NCI-H345 (cell line): ENCODE data around the gene FAM221A.
"Not testable (repeated sequence)": the region's sequence is repeated elsewhere in the genome, so short reads cannot be mapped to it uniquely, and the experiment has no call there.

Experiments
- DNase-seq: peaks from one replicate; lab custom pipeline; 2025; lab: John Stamatoyannopoulos, UW

The FAM221A gene

DNA sequence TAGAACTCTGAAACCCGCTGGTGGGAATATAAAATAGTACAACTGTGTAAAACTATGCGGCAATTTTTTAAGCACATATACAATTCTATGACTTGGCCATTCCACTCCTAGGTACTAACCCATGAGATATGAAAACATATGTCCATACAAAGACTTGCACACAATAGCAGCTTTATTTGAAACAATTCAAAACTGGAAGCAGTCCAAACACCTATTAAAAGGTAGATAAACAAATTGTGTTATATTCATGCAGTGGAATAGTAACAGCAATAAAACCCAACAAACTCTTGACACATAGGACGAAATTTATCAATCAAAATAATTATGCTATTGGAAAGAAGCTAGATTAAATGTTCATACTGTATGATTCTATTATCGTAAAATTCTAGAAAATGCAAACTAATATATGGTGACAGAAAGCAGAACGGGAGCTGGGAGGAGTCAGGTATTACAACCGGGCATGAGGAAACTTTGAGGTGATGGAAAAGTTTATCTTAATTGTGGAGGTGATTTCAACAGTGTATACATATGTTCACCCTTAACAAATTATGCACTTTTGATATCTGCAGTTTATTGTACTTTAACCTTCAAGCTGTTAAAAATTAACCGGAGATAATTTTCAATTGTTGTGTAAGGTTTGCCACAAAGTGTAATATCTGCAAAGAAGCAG lies 29.2 kb downstream of the FAM221A start:
- no peak for DNase-seq

DNA sequence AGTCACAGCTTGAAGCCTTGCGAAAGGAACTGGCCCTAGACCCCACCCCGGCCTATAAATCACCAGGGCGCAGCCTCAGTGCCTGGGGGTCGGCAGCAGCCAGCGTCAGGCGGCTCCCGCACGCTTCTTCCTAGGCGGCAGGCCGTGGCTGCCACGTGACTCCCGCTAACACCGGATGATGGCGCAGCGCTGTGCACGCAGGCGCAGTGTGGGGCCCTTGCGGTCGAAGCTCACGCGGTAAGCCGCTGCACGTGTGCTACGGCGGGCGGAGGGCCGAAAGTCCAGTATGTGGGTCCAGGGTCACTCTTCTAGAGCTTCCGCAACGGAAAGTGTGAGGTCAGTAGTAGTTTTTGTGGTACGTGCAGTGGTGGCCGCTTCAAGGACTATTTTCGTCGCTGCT lies 30.0 kb downstream of the FAM221A start, which contains the start of gene STK31:
Gene STK31 (plus strand): TSS at position 220 of the 400 bp plus-strand sequence. CDS start 67 bp downstream, at position 287.
- DNase-seq = no peak

DNA sequence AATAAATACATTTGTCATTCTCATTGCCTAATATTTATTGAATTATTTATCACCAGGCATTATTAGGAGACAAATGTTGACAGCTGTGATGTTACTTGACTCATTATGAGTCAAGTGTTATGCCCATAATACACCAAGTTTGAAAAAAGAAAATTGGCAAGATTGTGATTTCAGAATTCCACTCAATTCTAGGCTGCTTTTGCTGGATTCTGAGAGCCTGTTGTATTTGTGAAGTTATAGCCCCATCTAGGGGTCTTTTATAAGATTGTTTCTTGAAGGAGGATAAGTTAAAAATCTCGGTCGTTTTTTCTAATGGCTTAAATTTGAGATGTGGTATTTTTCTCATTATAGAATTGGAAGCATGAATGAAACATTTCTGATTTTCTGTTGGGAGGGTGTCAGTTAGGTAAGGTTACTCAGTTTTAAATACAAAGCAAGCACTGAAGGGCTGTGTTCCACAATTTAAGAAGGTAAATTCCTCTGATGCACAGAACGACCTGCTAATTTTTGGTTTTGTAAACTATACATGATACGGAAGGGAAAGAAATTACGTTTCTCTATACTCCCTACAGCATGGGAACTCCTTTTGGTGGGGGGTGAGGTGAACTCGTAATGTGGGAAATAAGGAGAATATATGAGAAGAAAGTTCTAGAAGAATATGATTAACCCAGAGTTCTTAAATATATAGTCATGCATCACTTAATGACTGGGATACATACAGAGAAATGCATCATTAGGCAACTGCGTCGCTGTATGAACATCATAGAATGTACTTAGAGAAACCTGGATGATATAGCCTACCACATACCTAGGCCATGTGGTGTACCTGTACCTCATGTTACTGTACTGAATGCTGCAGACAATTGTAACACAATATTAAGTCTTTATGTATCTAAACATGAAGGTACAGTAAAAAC lies 32.6 kb downstream of the FAM221A start:
- DNase-seq = peak; percentile 63

DNA sequence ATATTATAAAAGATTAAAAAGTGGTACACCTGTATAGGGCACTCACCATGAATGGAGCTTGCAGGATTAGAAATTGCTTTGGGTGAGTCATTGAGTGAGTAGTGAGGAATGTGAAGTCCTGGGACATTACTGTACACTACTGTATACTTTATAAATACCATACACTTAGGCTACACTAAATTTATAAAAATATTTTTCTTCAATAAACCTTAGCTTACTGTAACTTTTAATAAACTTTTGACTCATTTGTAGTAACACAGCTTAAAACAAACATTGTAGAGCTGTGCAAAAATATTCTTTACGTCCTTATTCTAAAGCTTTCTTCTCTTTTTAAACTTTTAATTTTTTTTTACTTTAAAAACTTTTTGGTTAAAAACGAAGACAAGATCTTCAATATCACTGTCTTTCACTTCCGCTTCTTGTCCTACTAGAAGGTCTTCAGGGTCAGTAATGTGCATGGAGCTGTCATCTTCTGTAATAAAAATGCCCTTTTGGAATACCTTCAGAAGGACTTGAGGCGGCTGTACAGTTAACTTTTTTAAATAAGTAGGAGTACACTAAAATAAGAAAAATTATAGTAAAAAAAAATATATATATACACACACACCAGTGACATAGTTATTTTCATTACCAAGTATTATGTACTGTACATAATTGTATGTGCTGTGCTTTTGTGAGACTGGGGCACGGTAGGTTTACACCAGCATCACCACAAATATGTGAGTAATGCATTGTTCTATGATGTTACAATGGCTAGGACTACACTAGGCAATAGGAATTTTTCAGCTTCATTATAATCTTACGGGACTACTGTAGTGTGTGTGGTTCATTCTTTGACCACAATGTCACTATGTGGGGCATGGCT lies 33.5 kb downstream of the FAM221A start:
- DNase-seq = no peak

DNA sequence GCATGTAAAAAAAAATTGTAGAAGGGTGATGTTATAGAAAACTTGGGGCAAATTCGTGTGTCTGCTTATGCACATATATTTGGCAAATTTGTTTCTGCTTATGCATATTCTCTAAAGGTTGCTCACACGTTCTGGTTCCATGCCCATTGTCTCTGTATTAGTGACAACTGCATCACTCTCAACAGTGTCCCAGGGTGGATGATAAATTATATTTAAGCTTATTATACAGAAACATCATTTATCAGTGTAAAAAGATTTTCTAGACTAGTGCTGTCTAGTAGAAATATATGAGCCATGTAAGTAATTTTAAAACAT lies 34.1 kb downstream of the FAM221A start:
- DNase-seq = no peak

DNA sequence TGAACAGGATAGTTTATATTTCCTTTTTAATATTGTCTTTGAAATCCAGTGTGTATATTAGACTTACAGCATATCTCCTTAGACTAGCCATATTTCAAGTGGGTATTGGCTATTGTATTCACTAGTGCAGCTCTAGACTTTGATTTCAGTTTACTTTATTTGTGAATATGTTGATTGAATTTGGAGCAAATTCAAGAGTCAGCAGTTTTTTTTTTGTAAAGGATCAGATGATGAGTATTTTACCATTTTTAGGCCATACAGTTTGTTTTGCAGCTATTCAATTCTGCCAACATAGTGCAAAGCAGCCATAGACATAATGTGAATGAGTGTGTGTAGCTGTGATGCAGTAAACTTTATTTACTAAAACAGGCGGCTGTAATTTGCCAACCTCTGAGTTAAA lies 34.6 kb downstream of the FAM221A start:
- DNase-seq = no peak

DNA sequence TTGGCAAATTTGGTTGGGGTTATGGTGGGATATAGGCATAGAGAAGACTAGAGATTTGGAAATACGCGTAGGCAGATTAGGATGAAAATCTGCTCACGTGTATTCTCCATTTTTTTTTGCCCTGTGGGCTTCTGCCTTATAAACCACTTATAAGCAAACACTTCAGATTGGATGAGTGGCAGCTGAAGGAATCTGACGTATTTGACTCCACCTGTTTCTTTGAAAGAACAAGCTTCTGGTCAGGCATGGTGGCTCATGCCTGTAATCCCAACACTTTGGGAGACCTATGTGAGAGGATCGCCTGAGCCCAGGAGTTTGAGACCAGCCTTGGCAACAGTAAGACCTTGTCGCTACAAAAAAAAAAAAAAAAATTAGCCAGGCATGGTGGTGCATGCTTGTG lies 35.1 kb downstream of the FAM221A start:
- DNase-seq = no peak

DNA sequence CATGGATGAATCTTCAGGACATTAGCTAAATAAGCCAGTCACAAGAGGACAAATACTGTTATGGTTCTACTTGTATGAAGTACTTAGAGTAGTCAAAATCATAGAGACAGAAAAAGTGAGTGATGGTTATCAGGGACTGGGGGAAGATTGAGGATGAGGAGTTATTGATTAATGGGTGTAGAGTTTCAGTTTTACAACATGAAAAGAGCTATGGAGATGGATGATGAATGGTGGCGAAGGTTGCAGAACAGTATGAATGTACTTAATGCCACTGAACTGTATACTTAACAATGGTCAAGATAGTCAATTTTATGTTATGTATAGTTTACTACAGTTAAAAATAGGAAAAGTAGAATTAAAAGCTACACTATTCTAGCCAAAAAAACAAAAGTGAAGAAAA lies 37.8 kb downstream of the FAM221A start:
- no peak for DNase-seq

DNA sequence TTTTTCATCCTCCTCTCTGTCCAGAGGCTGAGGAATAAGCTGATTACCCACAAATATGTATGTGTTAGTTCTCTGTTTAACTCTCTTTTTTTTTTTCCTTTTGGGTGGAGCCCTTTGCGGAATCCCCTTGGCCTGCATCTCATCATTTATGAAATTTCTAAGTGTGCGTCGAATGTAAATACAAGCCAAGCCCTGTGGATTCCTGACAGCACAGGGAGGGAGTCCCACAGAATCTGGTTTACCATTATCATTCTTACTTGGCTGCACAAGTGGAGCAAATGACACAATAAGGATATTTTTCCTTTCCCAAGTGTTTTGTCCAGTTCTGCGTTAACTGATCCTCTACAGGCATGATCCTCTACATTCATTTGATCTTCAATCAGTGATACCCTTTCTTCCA lies 41.5 kb downstream of the FAM221A start:
- no peak for DNase-seq

DNA sequence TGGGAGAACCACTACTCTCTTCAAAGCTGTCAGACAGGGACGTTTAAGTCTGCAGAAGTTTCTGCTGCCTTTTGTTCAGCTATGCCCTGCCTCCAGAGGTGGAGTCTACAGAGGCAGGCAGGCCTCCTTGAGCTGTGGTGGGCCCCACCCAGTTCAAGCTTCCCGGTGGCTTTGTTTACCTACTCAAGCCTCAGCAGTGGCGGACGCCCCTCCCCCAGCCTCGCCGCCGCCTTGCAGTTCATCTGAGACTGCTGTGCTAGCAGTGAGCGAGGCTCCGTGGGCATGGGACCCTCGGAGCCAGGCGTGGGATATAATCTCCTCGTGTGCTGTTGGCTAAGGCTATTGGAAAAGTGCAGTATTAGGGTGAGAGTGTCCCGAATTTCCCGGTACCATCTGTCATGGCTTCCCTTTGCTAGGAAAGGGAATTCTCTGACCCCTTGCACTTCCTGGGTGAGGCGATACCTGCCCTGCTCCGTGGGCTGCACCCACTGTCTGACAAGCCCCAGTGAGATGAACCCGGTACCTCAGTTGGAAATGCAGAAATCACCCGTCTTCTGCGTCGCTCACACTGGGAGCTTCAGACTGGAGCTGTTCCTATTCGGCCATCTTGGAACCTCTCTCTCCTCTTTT lies 42.7 kb downstream of the FAM221A start:
- DNase-seq = not testable (repeated sequence)

DNA sequence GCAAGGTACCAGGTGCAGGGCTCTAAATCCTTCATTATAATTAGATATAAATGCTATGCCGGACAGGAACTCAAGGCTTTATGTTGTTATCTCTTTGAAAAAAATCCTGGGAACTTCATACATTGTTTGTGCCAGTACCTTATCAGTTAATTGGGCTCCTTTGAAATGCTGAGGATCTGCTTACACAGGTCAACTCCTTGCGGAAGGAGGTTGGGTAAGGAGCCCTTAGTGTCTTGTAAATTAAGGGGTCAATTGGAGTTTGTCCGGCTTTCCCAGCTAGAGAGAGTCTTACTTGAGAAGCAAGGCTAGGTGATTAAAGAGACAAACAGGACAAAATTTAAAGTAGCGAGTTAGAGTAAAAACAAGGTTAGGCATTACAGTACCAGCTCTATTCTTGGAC lies 44.1 kb downstream of the FAM221A start:
- DNase-seq = not testable (repeated sequence)

DNA sequence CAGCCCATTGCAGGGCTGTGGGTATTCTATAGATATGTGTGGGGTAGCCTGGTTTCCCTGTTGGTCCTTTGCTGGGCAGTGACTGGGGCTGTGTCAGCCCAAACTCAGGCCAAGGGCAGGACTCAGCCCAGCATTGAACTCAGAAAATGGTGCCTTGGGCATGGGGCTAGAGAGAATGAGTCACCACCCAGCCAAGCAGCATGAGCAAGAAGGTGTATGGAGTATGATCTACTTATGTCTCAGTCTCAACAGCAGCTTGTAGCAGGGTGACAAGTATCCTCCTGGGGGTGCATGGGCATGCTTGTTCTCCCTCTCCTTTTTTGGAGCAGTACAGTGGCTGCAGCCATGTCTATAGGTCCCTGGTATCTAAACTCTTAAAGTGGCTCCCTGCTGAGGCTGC lies 62.1 kb downstream of the FAM221A start:
- DNase-seq = no peak

DNA sequence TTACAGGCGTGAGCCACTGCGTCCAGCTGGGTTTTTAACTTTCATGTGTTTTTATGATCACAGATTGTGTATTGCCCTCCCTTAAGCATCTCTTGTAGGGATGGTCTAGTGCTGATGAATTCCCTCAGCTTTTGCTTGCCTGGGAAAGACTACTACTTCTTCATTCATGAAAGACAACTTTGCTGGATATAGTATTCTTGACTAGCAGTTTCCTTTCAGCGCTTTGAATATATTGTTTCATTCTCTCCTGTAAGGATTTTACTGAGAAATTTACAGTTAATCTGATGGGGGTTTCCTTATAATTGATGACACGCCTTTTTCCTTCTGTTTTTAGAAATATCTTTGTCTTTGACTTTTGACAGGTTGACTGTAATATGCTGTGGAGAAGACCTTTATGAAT lies 63.2 kb downstream of the FAM221A start:
- DNase-seq = no peak

DNA sequence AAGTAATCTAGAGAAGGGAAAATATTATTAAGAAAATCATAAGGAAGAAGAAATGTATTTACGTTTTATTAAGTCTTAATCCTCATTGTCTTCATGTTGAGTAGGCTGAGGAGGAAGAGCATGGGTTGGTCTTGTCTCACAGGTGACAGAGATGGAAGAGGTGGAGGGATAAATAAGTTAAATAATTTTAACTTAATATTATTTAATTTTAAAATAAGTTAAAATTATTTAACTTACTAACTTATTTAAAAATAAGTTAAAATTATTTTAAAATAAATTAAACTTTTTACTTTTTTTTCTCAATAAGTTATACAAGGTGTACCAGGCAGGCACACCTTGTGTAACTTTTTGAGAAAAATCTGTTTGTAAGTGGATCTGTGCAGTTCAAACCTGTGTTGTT lies 66.6 kb downstream of the FAM221A start:
- no peak for DNase-seq

DNA sequence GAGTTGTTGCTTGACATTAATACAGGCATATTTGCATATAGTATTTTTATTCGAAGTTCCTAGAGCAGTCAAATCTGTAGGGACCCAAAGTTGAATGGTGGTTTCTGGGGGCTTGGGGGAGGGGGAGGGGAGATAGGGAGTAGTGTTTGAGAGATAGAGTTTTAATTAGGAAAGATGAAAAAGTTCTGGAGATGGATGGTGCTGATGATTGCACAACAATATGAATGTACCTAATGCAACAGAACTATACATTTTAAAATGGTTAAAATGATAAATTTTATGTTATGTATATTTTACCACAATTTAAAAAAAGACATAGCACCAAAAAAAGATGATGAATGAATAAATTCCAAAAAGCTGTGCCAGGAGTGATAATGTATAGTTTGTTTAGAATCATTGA lies 71.9 kb downstream of the FAM221A start:
- DNase-seq = no peak
